Tibial nerve (tissue), 3 donors: ENCODE measurements around the gene CKAP2L.

Experiments
- POLR2A ChIP-seq, 2 donors: fragments of 450-650 bp; IDR thresholded peaks; one replicate each; pipeline ENCODE4 v1.6.1; 2017; ENCODE audit warnings: antibody characterized with exemption in 2 of 2, mild to moderate bottlenecking in 2 of 2, moderate library complexity in 2 of 2
- TF ChIP-seq, protein P1 (sequence below), 5 experiments: fragments of 200-600 bp in 3 of 5; fragments of 450-650 bp in 2 of 5; sonication (generic) in 3 of 5; IDR thresholded peaks; one replicate each; pipeline ENCODE4 v1.5.1; 2016 to 2019; ENCODE audit warnings: antibody characterized with exemption in 5 of 5, mild to moderate bottlenecking in 3 of 5, moderate library complexity in 2 of 5

DNA sequence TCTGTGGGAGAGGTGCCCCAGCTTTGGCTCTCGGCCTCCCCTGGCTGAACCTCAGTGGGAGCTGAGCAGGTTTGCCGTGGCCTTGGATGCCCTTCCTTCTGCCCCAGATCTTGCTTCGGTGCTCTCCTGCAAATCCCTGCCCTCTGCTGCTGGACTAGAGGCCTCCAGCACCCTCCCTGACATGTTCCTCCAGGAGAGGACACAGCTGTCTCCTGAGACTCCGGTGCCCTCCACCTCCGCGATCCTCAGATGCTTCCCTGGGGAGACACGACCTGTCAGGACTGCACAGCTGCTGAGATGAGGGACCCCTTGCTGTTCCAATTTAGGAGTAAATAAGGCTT is 50.9 kb downstream of the CKAP2L start:
- TF ChIP-seq, protein P1, sequence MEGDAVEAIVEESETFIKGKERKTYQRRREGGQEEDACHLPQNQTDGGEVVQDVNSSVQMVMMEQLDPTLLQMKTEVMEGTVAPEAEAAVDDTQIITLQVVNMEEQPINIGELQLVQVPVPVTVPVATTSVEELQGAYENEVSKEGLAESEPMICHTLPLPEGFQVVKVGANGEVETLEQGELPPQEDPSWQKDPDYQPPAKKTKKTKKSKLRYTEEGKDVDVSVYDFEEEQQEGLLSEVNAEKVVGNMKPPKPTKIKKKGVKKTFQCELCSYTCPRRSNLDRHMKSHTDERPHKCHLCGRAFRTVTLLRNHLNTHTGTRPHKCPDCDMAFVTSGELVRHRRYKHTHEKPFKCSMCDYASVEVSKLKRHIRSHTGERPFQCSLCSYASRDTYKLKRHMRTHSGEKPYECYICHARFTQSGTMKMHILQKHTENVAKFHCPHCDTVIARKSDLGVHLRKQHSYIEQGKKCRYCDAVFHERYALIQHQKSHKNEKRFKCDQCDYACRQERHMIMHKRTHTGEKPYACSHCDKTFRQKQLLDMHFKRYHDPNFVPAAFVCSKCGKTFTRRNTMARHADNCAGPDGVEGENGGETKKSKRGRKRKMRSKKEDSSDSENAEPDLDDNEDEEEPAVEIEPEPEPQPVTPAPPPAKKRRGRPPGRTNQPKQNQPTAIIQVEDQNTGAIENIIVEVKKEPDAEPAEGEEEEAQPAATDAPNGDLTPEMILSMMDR (IDR thresholded peaks at IDR 0.05), result no peak
- TF ChIP-seq POLR2A (IDR thresholded peaks at IDR 0.05), result no peak
